Fibroblast of lung (primary cell): ENCODE data around the gene CTNNB1.

Source experiments
- CTCF ChIP-seq, 2 donors: IDR thresholded peaks in 1 of 2; conservative IDR thresholded peaks in 1 of 2; 1 replicate in 1 of 2; 2 replicates in 1 of 2; pipeline ENCODE4 v1.5.1; 2011 to 2012; ENCODE audit warnings: low read length in 2 of 2, control low read depth in 1 of 2, inconsistent platforms in 1 of 2, low read depth in 1 of 2, mild to moderate bottlenecking in 1 of 2
- EZH2 ChIP-seq: IDR thresholded peaks from 2 replicates; pipeline ENCODE4 v1.5.1; 2012; ENCODE audit warnings: low read length, control low read depth, mild to moderate bottlenecking; ENCODE audit errors: missing control alignments

GRCh38 chr3:41260063-41260450, 60.8 kb downstream of the CTNNB1 start:
- no peak for TF ChIP-seq CTCF (conservative IDR thresholded peaks at IDR 0.05 in 1 of 2, IDR thresholded peaks at IDR 0.05 in 1 of 2; ENCODE audit: low read depth in 1 of 2, low read length in 2 of 2)
- TF ChIP-seq EZH2 = no peak
